Stimulated activated CD4-positive, alpha-beta T cell treated with anti-CD3 and anti-CD28 coated beads, Interleukin-12 subunit alpha, Interleukin-12 subunit beta, amount 100 ng/mL, for 24 hours (primary cell): ENCODE results near the gene TADA3.
A peak's percentile ranks its signal among the peaks of the same experiment; 100 is the strongest.

Experiments
- DNase-seq, 2 experiments: peaks; one replicate each; pipeline ENCODE4 v3.0.0-alpha.2; 2020; ENCODE audit warnings: low read depth in 2 of 2

TADA3 gene

DNA sequence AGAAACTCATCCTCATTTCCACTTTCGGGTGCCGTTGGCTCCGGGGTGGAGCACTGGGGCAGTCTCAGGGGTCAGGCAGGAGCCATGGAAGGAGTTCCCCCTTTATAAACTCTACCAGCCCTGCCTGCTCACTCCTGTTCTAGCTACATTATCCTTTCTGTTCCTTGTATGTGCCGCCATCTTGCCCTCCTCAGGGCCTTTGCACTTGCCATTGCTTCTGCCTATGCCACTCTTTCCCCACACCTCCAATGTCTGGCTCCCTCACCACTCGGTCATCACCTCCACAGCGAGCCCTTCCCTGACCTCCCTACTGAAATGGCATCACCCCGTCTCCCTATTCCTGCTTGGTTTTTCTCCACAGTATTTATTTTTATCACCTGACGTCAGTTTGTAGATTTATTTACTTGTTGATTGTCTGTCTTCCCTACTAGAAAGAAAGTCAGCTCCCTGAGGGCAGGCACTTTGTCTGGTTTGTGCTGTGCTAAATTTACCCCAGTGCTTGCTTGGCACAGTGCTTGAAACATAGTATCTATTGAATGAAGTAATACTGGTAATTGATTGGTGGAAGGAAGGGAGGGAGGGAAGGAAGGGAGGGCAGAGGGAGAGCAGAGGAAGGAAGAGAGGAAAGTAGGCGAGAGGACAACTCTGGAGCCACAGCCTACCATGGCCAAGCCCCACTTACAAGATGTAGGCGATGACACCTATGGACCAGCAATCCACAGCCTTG is 31.3 kb downstream of the TADA3 start:
- no peak for DNase-seq

DNA sequence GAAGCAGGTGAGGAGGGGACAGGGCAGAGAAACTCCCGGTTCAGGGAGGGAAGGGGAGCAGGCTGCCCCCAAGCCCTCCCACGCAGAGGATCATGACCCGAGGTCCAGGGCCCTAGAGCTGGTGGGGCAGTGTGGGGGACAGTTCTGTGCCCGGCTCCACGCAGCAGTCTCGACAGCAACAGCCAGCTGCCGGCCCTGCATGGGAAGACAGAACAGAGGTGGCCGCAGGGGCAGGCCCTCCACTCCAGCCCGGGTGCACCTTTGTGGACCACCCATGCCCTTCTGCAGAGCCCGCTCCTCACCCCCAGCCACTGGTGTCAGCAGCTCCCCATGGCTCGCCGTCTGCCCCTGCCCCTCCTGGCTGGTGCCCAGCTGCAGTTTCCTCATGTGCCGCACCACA is 34.8 kb downstream of the TADA3 start:
- DNase-seq, result no peak

DNA sequence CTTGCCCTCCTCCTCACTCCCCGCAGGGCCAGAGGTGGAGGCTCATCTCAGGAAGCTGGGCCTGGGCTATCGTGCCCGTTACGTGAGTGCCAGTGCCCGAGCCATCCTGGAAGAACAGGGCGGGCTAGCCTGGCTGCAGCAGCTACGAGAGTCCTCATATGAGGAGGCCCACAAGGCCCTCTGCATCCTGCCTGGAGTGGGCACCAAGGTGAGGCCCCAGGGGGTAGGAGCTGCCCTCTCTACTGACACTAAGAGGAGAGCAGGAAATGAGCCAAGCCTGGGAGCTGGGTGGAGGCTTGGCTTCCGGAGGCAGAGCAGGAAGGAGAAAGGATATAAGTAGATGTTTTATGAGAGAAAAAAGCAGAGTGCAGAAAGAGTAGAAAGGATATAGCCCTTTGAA is 37.6 kb downstream of the TADA3 start:
- no peak for DNase-seq

DNA sequence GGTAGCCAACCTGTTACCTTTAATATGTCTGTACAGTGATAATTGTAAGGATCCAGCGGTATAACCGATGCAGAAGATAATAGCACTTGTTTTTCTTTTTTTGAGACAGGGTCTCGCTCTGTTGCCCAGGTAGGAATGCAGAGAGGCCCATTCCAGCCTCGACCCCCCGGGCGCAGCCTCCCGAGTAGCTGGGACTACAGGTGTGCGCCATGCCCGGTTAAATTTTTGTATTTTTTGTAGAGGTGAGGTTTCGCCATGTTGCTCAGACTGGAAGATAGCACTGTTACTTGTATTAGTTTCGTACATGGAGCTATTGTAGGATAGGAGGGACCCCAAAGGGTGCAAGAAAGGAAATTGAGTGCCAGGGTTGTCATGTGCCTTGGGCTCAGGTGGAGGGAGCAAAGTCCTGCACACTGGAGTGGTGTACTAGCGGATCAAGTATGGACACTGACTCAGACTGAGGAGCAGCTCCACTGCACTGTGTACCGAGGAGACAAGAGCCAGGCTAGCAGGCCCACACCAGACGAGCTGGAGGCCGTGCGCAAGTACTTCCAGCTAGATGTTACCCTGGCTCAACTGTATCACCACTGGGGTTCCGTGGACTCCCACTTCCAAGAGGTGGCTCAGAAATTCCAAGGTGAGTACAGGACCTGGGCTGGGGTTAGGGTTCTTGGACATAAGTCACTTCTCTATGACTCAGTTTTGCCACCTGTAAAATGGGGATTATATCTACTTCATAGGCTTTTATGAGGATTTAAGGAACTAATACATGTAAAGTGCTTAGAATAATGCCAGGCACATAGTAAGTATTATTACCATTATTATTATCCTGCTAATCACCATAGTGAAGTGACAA is 41.5 kb downstream of the TADA3 start:
- DNase-seq, result no peak

GRCh38 chr3:9749645-9750555 is 42.4 kb downstream of the TADA3 start, which contains the start of gene OGG1:
Gene OGG1 (plus strand): TSS chr3:9749952. CDS start chr3:9750287, 335 bp downstream.
- DNase-seq, result peak; percentile 93 to 96

DNA sequence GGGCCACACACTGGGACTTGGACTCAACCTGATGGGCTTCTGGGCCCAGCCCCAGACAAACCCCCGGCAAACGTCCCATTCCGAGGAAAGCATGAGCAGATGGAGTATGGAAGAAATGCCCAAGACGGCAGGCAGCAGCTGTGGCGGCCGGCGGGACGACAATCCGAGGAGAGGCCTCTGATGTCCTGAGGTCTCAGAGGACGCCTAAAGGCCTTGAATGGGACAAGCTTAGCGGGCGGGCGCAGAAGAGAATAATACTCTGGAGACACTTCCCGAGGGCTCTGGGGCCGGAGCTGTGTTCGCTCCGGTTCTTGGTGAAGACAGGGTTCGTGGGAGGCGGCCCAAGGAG is 43.0 kb downstream of the TADA3 start:
- no peak for DNase-seq

DNA sequence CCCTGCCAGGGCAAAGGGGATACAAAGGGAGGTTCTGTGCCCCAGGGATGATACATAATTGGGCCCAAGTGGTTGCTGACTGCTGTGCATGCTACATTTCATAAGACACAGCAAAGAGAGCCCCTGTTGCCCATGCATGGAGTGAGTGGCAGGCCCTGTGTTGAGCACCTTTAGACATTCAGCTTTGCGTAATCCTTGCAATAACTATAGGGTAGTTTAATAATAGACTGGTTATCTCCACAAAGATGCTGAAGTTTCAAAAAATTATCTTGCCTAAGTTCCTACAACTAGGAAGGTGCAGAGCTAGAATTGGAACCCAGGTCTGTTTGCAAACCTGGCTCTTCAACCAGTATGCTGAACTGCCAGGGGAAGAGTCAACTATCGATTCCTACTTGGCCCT is 44.2 kb downstream of the TADA3 start:
- no peak for DNase-seq

GRCh38 chr3:9747267-9747666 is 45.0 kb downstream of the TADA3 start:
- no peak for DNase-seq

DNA sequence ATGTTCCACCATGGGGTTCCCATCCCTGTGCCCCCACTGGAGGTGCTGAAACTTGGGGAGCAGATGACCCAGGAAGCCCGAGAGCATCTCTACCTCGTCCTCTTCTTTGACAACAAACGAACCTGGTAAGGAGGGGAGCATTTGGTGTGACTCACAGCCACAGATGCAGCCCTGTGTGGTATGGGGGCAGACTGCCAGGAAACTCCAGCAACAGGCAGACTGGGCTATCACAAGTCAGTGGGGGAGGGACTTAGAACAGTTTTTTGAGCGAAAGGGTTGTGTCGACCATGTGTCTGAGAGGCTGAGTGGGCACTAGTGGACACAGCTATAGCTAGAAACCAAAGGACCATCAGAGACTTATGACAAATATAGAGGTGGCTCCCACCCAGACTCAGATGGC is 45.9 kb downstream of the TADA3 start:
- DNase-seq, result no peak

DNA sequence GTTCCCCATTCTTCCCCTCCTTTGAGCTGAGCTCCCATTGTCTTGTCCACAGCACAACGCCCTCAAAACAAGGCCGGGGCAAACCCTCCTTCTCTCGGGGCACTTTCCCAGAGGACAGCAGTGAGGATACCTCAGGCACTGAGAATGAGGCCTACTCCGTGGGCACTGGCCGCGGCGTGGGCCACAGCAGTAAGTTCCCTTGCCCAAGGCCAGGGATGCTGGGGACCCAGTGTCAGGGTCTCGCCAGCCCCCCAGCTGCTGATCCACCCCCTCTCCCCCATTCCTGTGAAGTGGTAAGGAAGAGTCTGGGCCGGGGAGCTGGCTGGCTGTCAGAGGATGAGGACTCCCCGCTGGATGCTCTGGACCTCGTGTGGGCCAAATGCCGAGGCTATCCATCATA is 46.8 kb downstream of the TADA3 start:
- no peak for DNase-seq

- no peak for DNase-seq
These were observed 48.1 kb downstream of the TADA3 start for GRCh38 chr3:9744162-9744561.

- no peak for DNase-seq
These were observed 48.7 kb downstream of the TADA3 start for GRCh38 chr3:9743548-9743947.

DNA sequence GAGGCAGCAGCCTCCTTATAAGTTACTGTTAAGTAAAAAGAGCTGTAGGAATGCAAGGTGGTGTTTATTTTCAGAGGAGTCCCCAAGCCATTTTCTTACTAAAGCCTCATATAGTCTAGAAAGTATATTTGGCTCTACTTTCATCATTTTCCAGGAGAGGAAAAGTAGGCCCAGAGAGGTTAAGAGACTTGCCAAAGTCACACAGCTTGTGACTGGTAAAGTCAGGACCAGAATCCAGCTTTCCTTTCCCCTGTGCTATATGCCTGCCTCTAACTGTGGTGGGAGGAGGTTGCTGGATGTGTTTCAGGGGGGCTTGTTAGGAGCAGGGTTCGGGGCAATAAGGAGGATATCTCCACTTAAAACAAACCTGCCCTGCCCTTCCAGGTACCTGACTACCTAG is 49.7 kb downstream of the TADA3 start:
- no peak for DNase-seq

DNA sequence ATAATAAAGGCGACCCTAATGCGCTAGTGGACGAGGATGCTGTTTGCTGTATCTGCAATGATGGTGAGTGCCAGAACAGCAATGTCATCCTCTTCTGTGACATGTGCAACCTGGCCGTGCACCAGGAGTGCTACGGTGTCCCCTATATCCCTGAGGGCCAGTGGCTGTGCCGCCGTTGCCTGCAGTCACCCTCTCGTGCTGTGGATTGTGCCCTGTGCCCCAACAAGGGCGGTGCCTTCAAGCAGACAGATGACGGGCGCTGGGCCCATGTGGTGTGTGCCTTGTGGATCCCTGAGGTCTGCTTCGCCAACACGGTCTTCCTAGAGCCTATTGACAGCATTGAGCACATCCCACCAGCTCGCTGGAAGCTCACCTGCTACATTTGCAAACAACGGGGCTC is 53.1 kb downstream of the TADA3 start:
- no peak for DNase-seq

DNA sequence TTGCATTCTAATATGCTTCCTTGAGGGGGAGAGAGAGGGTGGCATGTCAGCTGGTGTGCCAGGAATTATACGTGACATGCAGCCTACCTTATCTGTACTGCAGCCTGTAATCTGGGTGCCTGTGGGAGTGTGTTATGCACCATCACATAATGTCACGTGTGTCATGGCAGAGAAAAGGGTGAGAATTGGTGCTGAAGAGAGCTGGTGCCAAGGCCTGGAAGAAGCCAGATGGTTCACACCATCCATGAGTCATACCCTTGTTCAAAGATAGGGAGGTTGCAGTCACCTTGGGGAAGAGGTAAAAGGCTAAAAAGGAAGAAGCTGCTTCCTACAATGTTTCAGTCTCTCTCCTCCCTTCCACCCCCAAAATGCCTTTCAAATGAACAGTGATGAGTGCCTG is 55.4 kb downstream of the TADA3 start:
- no peak for DNase-seq

- no peak for DNase-seq
These were observed 59.5 kb downstream of the TADA3 start for GRCh38 chr3:9732740-9733115.

- DNase-seq, result peak in 1 of 2 experiments; percentile 21
These were observed 60.1 kb downstream of the TADA3 start for GRCh38 chr3:9732080-9732739.

DNA sequence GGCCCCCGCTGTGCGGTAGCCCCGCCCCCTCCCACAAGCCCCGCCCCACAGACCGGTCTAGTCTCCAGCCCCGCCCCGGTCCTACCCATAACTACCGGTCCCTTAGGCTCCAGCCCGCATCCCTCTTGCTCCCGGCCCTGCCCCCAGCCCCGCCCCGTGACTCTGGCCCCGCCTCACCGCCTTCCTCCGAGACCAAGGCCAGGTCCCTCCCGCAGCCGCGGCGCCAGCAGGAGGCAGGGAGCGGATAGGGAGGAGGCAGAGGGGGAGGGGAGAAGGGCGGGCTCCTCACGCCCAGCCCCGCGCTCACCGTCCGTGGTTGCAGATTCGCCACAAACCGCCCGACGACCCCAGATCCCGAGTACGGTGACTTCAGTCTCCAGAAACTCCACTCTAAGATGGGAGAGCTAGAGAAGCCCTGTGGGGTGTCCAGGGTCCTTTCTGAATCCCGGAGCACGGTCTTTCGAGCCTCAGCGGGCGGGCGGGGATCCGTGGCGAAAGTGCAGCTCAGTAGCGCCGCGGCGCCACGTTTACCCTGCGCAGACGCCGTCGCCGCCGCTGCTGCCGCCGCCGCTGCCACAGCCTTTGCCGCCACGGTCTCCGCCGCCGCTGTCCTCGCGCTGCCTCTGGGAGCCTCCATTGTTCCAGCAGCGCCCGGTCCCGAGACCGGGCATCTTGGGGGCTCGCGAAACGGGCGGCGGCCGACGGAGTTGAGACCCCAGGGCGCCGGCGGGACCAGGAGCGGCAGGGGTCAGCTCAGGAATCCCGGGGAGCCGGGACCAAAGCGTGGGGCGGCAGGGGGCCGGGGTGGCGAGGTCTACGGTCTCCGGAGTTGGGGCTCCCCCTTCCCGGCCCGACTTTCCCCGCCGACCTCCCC is 60.8 kb downstream of the TADA3 start, which contains the start of gene BRPF1:
Gene BRPF1 (plus strand): TSS at position 530 of the 874 bp plus-strand sequence. CDS start 2,406 bp downstream, outside the sequence.
- peak; percentile 100 for DNase-seq

GRCh38 chr3:9730657-9731205 is 61.5 kb downstream of the TADA3 start:
- DNase-seq, result no peak
